Measurements from ENCODE around the gene ARSG.

Gene ARSG

DNA sequence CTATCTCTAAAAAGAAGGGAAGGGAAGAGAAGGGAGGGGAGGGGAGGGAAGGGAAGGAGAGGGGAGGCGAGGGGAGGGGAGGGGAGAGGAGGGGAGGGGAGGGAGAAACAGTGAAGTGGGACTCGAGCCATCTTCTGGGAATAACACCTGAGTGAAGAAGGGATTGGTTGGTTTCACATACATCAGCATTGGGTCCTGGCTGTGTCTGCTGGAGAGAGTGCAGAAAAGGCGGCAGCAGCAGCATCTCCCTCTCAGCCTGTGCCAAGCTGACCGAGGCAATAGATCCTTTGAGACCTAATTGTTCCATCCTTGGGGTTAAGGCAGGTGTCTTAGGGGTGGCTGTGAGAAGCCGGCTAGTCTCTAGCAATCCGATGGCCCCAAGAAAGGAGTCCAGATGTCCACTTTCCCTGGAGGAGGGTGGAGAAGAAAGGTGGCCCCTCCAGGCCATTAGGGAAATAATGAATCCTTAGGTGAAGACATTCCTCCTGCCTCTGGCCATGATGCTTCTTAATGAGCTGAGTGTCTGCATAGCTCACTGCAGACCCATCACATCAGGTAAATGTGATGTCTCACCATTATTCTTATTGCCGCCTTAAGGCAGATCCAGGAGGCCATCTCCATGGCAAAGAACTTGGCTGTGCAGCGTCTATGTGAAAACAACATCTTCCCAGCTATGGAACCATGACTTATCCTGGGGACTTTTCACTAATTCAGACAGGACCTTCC, 94.4 kb downstream of the ARSG start:
- H3K4me3 ChIP-seq = no peak overlapping the region
- peak; percentile 28 for DNase-seq (ENCODE audit: low spot score)
- no peak for TF ChIP-seq CTCF (IDR thresholded peaks at IDR 0.05)
- H3K27ac ChIP-seq = no peak overlapping the region

DNA sequence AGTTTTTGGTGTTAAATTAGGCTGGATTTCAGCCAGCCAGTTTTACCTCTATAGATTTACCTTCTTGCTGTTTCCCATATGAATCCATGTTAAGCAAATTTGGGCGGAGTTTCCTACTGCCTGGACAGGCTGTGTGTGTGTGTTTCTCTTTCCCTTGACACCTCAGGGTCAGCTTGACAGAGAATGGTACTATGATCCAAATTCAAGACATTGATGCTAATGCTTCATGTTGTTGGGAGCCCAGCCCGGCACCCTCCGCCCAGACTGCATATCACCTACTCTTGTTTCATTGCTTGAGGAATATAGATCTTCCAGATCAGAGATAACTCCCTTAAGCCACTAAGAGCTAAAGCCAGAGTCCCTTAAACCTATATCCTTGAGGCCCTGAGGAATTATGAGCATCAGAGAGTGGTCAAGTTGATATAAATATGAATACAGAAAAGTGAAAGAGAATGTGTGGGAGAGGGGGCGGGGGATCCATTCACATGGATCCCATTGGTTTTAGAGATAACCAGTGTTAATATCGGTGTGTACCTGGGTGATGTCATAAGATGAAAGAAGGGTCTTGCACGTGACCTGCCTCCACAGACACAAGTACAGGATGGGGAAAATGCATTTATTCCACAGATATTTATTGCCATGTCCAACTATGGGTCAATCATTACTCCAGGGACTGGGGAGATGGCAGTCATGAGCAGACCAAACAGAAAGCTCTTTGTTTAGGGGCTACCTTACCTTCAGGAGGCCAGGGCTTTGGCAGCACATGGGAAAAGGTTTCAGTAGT, 96.3 kb downstream of the ARSG start:
- no peak for TF ChIP-seq CTCF (IDR thresholded peaks at IDR 0.05)
- DNase-seq (ENCODE audit: low spot score) = peak; percentile 58
- no peak overlapping the region for H3K4me3 ChIP-seq
- H3K27ac ChIP-seq = no peak overlapping the region

- Histone ChIP-seq H3K27ac (no peak overlapping the region), H3K4me3 (no peak overlapping the region)
- no peak for TF ChIP-seq CTCF (IDR thresholded peaks at IDR 0.05)
- DNase-seq (ENCODE audit: low spot score) = peak; percentile 67
Measured at GRCh38 chr17:68389041-68389440, 97.7 kb downstream of the ARSG start.

GRCh38 chr17:68390888-68391545, 99.7 kb downstream of the ARSG start:
- DNase-seq (ENCODE audit: low spot score) = peak; percentile 74
- Histone ChIP-seq H3K27ac (peak overlapping the region in 1 of 2 donors; percentile 56), H3K4me3 (peak overlapping the region; percentile 41)
- TF ChIP-seq CTCF (IDR thresholded peaks at IDR 0.05) = no peak

- Histone ChIP-seq H3K4me3 (peak overlapping the region; percentile 41), H3K27ac (peak overlapping the region in 1 of 2 donors; percentile 56)
- TF ChIP-seq CTCF (IDR thresholded peaks at IDR 0.05) = no peak
- peak; percentile 66 for DNase-seq (ENCODE audit: low spot score)
Measured at GRCh38 chr17:68391561-68392268, 100.4 kb downstream of the ARSG start.

DNA sequence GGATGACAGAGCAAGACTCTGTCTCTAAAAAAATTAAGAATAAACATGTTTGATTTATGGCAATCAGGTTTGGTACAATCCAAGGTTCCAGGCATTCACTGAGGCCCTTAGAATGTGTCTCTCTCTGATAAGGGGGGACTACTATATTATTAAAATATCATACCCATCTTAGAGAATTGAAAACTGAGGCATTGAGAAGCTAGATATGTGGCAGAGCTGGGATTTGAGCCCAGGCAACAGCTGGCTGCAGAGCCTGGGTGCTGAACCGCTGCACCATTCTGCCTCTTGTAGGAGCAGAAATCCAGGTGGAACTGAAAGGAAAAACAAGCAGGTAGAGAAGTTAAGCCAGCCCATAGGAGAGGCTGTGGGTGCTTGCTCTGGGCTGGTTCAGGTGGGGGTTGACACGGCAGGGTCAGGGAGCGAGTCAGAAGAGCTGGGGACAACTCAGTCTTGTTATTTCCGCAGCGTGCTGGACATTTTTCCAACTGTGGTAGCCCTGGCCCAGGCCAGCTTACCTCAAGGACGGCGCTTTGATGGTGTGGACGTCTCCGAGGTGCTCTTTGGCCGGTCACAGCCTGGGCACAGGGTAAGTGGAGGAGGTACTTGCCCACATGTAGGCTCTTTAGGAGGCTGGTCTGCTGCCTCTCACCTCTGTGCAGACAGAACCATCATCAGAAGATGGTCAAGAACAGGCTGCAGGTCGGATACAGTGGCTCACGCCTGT, 103.5 kb downstream of the ARSG start:
- DNase-seq (ENCODE audit: low spot score) = peak; percentile 29

More for the DNA sequence above, 103.5 kb downstream of the ARSG start:
- Histone ChIP-seq H3K4me3 (no peak overlapping the region), H3K27ac (no peak overlapping the region)
- TF ChIP-seq CTCF (IDR thresholded peaks at IDR 0.05) = no peak
